Fibroblast of villous mesenchyme (primary cell): ENCODE results near the gene SLC5A4. TPM values are rescaled to one million over a fixed set of nuclear protein-coding genes. Genes with fewer than 3 reads are reported as not detected.
"Not testable (repeated sequence)": the region's sequence is repeated elsewhere in the genome, so short reads cannot be mapped to it uniquely, and the experiment has no call there.

Experiments used
- DNase-seq: peaks from one replicate; pipeline ENCODE4 v3.0.0-alpha.2; 2010; ENCODE audit warnings: low read depth
- H3K4me3 ChIP-seq: 2 replicates; pipeline ENCODE4 v1.5.1; 2011; ENCODE audit warnings: low read depth, mild to moderate bottlenecking, low read length
- total RNA-seq: library from RNA; depleted of rRNA; stranded (reverse); fragments of >200 nt; gene quantifications from 2 replicates; pipeline ENCODE4 v1.2.3, GENCODE V29; 2012
- TF ChIP-seq, protein P1 (sequence below): IDR thresholded peaks from 2 replicates; pipeline ENCODE4 v1.5.1; 2012; ENCODE audit warnings: low read depth, mild to moderate bottlenecking, low read length; ENCODE audit not compliant: insufficient read depth

The SLC5A4 gene
- total RNA-seq, 1 donor = not detected

DNA sequence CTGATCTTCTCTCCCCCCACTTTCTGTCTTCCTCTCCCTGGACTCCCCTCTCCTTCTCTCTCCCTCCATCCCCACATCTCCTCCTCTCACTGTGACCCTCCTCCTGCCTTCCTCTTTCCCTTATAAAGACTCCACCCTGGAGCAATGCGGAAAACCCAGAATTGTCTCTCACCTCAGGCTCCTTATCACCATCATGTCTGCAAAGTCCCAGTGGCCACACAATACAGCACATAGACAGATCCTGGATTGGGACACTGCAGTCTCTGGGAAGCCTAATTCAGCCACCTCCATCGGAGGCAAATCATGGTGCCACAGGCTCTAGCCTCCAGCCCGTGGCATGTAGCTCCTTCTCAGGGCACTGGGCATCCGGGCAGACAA, 53.0 kb downstream of the SLC5A4 start:
- DNase-seq = no peak
- H3K4me3 ChIP-seq = no peak overlapping the region
- TF ChIP-seq, protein P1, sequence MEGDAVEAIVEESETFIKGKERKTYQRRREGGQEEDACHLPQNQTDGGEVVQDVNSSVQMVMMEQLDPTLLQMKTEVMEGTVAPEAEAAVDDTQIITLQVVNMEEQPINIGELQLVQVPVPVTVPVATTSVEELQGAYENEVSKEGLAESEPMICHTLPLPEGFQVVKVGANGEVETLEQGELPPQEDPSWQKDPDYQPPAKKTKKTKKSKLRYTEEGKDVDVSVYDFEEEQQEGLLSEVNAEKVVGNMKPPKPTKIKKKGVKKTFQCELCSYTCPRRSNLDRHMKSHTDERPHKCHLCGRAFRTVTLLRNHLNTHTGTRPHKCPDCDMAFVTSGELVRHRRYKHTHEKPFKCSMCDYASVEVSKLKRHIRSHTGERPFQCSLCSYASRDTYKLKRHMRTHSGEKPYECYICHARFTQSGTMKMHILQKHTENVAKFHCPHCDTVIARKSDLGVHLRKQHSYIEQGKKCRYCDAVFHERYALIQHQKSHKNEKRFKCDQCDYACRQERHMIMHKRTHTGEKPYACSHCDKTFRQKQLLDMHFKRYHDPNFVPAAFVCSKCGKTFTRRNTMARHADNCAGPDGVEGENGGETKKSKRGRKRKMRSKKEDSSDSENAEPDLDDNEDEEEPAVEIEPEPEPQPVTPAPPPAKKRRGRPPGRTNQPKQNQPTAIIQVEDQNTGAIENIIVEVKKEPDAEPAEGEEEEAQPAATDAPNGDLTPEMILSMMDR = no peak

DNA sequence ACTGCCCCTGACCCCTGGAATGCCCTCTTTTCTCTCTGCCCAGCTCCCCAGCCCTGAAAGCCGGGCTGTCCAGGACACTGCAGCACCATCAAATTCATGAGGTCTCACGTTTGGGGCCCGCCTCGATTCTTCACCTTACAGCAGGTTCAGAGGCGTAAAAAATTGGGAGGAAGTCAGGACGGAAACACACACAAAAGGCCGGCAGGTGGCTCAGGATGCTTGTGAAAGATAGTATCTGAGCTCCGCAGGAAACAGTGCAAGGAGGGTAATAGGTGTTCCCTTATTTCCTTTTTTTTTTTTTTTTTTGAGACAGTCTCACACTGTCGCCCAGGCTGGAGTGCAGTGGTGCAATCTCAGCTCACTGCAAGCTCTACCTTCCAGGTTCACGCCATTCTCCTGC, 54.4 kb downstream of the SLC5A4 start:
- DNase-seq = no peak
- no peak overlapping the region for H3K4me3 ChIP-seq
- TF ChIP-seq, protein P1 = no peak

DNA sequence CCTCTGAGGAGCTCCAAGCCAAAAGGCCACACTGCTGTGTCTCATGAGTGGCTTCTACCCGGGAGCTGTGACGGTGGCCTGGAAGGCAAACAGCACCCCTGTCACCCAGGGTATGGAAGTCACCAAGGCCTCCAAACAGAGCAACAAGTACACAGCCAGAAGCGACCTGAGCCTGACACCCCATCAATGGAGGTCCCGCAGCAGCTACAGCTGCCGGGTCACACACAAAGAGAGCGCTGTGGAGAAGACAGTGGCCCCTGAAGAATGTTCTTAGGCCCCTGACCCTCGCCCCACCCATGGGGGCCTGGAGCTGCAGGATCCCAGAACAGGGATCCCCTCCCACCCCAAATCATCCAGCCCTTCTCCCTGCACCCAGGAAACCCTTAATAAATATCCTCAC, 55.2 kb downstream of the SLC5A4 start:
- TF ChIP-seq, protein P1 = no peak
- no peak overlapping the region for H3K4me3 ChIP-seq
- no peak for DNase-seq

DNA sequence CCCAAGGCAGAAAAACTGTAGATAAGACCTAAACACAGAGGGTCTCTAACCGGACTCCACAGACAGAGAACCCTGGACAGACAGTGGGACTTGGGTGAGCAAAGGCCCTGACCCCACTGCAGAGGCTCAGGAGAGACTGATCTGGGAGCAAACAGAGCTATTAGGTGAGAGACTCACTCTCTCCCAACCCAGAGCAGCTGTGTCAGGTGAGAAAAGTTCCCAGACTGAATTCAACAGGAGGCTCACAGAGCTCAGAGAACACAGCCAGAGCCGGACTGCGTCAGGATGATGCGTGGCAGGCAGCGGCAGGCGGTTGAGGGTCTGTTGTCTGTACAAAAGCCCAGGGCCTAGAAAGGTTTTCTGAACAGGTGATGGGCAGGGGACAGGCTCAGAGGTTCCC, 55.8 kb downstream of the SLC5A4 start:
- TF ChIP-seq, protein P1 = no peak
- DNase-seq = no peak
- H3K4me3 ChIP-seq = no peak overlapping the region

DNA sequence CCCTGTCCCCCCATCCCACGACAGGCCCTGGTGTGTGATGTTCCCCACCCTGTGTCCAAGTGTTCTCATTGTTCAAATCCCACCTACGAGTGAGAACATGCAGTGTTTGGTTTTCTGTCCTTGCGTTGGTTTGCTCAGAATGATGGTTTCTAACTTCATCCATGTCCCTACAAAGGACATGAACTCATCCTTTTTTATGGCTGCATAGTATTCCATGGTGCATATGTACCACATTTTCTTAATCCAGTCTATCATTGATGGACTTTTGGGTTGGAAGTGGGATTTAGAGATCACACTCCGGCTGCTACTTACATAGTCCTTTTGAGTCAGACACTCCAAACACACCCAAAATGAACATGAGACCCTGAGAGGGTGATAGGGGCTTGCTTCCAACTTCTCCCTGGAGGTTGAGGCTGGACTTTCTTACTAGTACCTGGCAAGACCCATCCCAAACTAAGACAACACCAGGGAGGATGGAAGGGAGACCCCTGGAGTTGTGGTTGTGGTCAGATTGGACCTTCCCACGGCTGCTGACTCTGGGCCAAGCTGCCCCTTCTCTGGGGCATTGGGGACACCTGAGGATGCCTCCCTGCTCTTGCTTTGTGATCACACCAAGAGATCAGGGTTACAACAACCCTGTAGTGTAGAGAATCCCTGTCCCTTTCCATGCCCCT, 57.5 kb downstream of the SLC5A4 start:
- DNase-seq, H3K4me3 ChIP-seq: not testable (repeated sequence)

DNA sequence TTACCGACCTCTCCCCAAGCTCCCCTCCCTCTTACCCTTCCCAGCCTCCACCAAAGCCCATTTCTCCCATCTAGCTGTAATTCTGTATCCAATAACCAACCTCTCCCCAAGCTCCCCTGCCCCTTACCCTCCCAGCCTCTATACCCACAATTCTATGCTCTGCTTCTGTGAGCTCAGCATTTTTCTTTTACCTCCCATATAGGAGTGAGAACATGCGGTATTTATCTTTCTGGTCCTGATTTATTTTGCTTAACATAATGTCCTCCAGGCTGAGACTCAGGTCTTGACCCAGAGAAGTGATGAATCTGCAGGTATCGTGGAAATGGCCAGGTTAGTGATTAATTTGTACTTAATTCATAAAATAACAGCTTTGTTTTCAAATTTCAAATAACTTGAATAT, 59.2 kb downstream of the SLC5A4 start:
- H3K4me3 ChIP-seq = not testable (repeated sequence)

DNA sequence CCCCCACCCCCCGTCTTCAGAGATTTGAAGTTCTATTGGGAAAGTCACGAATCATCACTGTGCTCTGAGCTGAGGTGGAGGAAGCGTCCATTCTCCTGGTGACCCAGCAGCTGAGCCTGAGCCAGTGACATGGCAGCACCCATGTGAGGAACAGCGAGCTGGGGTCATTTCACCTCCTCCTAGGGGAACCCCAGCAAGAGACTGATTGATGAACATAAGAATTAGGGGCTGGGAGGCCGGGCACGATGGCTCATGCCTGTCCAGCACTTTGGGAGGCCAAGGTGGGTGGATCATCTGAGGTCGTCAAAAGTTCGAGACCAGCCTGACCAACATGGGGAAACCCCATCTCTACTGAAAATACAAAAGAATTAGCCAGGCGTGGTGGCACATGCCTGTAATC, 61.8 kb downstream of the SLC5A4 start:
- not testable (repeated sequence) for DNase-seq, H3K4me3 ChIP-seq

More for the DNA sequence above, 59.2 kb downstream of the SLC5A4 start:
- DNase-seq = not testable (repeated sequence)

DNA sequence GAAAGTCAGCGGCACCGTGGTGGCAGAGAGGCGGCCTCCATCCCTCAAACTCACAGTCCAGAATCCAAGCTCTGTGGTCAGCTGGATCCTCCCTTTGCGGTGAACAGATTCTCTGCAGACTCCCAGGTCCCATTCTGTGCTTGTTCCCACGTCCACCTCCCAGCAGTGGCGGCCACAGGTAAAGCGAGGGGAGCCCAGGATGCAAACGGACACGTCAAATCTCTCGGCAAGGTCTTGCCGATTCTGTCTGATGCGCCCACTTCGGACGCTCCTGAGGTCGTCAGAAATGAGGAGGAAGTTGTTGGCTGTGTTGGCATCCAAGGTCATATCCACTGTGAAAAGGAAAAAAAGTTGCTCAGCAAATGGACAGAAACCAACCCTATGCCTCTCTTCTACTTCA, 64.1 kb downstream of the SLC5A4 start:
- not testable (repeated sequence) for H3K4me3 ChIP-seq, DNase-seq

DNA sequence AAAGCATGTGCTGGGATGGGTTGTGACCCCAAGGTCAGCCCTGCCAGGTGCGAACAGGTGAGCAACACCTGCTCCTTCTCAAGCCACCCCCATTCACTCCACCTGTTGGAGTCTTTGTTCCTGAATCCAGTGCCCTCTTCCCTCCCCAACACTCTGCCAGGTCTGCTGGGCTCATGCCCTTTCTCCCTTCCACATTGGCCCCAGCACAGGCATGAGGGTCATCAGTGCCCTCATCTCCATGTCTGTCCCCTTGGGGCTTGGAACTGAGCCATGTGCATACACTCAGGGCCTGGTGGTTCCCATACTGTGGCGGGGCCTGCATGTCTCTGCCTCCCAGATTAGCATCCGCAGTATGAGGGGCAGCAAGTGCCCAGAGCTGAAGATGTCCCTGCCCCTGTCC, 69.3 kb downstream of the SLC5A4 start:
- DNase-seq = no peak
- H3K4me3 ChIP-seq = no peak overlapping the region
- TF ChIP-seq, protein P1 = no peak
